GM19035 (cell line): Measurements from ENCODE around the gene PDE1C.

ENCODE experiments used
- ATAC-seq: cut with Tn5 transposase; IDR thresholded peaks from one replicate; pipeline ENCODE4 v1.9.1; 2021; ENCODE audit not compliant: unreplicated experiment

PDE1C gene

GRCh38 chr7:31997423-31997822 lies 72.8 kb downstream of the PDE1C start:
- no peak for ATAC-seq

GRCh38 chr7:31995134-31995533 lies 75.1 kb downstream of the PDE1C start:
- no peak for ATAC-seq

DNA sequence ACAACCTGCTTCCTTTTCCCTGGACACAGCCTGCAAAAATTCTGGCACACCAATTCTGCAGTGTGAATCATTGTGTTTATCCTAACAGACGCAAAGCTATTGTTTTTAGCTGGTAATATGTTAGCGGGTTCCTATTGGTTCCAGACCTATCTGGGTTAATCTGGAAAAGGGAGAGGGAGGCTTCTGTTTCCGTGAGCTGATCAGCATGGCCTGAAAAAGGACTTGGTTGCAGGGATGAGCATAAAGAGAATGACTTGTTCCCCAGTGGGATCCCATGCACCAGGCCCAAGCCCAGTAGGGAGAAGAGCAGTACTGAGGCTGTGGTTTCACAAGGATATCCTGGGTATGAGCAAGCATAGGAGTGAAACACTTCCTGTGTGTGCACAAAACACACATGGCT lies 78.4 kb downstream of the PDE1C start:
- no peak for ATAC-seq

DNA sequence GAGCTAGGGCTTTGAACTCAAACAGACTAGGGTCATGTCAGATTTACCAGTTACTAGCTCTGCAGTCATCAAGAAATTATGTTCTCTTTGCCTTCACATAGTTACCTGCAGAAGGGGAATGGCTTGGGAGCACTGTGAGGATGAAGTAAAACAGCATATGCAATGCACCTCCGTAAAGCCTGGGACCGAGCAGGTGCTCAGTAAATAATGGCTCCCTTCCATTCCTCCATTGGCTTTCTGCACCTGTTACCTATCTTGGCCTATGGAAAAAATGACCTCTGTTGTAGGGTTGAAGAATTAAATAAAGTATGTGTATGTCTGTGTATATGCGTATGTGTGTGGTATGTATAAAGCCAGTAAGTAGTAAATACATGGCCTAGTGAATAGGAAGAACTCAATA lies 78.8 kb downstream of the PDE1C start:
- ATAC-seq = no peak

- no peak for ATAC-seq
These were observed 83.2 kb downstream of the PDE1C start for GRCh38 chr7:31986878-31987518.

GRCh38 chr7:31982962-31983361 lies 87.2 kb downstream of the PDE1C start:
- no peak for ATAC-seq

DNA sequence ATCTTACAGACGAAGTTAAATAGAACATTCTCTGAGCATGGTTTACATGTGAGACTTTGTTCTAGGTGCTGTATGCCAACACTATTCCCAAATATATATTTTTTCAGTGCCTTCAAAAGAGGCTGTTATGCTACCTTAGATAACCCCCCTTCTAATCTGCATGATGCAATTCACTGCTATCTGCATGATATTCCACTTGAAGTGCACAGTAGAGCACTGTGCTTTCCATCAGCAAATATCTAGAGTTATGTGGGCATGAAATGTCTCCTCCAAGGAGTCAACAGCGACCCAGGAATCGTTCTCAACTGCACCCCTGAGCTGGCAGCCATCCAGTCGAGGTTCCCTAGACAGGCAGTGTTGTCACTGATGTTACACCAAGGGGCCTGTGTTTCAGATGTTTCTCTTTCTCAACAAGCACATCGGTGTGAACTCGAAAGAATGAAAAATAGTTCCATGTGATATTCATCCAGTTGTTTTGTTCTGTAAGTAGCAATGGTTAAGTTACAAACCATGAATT lies 88.3 kb downstream of the PDE1C start:
- no peak for ATAC-seq

DNA sequence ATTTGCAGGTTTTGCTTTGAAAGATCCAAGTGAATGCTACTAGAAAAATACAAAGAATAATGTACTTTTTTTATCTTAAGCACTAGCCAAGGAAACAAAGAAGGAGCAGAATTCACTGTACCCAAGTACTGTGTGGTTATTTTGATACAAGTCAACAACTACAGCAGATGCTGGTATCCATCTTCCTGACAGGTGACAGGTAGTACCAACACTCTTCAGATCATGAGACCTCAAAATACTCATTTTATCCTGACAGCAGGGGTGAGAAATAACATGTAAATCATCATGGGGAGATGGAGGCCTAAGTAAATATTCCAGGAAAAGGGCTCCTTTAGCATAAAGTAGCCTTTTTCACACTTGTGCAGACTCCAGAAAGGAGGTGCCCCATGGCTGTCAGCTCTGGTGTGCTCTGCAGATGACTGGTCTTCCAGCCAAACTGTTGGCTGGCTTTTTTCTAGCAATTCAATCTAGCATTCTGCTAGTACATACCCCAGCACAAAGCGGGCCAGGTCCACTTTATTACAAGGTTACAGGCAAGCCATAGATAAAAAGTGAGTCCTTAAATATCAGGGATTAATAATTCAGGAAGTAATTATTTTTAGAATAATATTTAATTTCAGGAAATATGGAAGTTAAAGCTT lies 90.4 kb downstream of the PDE1C start:
- no peak for ATAC-seq

DNA sequence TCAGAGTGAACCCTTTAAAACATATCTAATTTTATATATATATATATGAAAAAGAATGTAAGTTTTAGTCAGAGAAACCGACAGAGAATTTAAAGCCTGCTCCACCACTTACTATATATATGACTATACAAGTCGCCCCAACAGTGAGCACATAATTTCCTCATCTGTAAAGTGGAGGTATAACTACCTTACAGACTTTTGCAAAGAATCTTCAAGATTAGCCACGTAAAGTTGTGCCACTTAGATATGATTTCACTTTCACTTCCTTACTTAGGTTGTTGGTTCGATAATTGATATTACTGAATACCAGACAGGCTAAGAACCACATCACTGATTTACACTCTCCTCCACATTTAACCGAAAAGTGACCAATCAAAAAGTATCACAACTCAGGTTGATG lies 94.7 kb downstream of the PDE1C start:
- ATAC-seq = no peak

GRCh38 chr7:31974351-31974750 lies 95.9 kb downstream of the PDE1C start:
- no peak for ATAC-seq

DNA sequence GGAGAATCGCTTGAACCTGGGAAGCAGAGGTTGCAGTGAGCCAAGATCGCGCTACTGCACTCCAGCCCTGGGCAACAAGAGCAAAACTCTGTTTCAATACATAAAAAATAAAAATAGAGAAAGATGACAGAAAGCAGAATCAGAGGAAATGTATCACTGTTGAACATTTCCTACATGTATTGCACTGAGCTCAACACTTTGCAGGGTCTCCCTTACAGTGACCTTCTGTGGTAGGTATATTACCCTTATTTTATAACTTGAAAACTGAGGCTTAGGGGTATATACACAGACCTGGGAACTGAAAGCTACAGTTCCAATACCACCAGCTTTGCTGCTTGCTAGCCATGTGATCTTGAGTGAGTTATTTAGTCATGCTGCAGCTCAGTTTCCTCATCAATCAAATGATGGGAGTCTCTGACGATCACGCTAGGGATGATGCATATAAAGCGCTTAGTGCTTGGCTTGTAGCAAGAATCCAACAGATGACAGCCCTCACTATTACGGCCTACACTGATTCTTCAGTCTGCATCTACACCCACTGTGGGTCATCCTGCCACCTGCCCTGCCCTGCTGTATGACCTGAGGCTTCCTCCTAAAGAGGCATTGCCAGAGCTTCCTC lies 99.0 kb downstream of the PDE1C start:
- no peak for ATAC-seq

GRCh38 chr7:31970501-31970900 lies 99.7 kb downstream of the PDE1C start:
- ATAC-seq = no peak

DNA sequence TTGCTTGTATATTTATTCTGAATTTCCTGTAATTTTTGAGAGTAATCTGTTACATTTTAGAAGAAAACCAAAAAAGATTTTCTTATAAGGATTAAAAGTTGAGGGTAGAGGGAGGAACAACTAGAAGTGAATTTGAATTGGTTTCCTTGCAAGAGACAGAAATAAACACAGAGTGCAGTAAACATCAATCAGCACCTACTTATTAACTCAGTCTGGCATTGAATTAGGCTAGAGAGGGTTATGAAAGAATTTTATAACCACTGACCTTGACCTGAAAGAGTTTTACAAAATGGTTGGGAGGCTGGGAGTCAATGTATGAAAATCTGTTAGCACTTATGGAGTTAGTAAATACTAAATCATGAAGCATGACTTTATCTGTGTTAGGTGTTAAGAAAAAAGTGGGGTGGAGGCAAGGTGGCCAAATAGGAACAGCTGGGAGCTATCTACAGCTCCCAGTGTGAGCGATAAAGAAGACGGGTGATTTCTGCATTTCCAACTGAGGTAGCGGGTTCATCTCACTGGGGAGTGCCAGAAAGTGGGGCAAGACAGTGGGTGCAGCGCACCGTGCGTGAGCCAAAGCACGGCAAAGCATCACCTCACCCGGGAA lies 106.5 kb downstream of the PDE1C start:
- ATAC-seq = no peak

GRCh38 chr7:31962246-31962645 lies 108.0 kb downstream of the PDE1C start:
- ATAC-seq = no peak

DNA sequence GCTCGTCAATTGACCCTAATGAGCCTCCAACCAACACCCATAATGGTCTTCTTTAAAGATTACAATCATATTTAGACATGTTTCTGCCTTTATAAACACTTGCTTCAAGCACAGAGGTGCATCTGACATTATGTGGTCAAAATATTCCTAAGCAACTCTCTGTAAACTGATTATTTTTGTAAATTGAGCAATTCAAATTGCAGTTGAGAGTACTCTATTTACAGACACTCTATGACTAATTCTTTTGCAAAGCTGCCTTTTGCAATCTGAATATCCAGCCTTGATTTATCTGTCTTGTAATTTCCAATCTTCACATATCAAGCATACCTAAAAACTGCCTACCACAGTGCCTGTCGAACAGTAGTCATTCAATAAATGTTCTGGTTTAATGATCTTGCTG lies 112.0 kb downstream of the PDE1C start:
- ATAC-seq = no peak

DNA sequence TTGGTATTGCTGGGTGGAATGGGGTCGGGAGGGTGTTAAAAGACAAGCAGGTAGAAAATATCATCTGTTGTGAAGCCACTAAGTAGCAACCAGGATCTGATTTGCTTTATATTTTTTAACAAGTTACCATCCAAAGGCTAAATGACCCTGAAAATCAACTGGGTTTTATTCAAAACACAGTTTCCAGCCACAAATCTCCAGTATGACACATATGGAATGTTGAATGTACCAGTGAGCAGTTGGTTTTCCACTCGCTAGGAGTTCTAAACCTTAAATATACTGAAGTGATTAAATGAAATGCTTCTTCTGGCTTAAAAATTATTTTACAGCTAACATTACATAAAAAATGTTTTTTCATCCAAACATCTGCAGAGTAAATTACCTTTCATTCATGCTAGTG lies 112.5 kb downstream of the PDE1C start:
- ATAC-seq = no peak

DNA sequence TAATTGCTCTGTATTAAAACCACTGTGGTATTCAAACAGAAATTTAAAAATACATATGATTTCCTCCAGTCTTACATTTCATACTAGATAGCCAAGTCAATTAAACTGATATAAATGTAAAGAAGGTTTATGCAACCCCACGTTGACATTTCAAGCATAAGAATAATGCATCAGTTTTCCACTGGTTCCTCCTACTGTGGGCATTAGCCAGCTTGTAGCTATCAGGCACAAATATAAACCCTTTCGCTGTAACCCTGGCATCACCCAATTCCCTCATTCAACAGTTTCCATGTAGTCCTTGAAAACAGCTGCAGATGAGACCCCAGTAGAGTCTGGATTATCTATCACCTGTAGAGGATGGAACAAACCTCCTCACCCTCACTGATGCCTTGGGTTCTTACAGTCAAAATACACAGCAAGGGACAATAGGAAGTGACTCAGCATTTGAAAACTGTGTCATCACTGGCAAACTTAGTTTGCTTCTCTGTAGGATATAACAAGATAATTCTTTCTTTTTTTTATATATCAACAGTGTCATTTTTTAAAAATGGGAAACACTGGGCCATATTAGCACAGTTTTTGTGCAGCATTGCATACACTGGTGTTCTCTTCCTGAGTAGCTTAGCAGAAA lies 113.0 kb downstream of the PDE1C start:
- ATAC-seq = no peak

DNA sequence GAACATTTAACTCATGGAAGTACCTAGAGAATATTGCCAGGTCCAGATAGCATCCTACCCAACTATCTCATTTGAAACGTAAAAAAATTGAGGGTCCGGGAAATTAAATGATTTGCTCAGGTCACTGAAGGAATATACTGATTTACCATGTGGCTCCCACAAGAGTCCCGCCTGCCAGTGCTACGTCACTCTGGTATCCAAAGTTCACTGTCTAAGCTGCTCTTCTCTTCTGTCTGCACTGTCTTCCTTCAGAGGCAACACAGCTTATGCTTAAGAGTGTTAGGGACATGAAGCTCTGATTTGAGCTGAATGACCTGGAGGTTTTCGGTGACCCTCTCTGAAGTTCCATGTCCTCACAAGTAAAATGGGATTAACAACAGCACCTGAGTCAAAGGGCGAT lies 114.6 kb downstream of the PDE1C start:
- no peak for ATAC-seq

- ATAC-seq = no peak
These were observed 115.2 kb downstream of the PDE1C start for GRCh38 chr7:31955021-31955420.

GRCh38 chr7:31954500-31954899 lies 115.7 kb downstream of the PDE1C start:
- no peak for ATAC-seq

GRCh38 chr7:31953432-31953831 lies 116.8 kb downstream of the PDE1C start:
- no peak for ATAC-seq
